ENCODE results near the gene GEMIN4. TPM values are rescaled to one million over a fixed set of nuclear protein-coding genes. Genes with fewer than 3 reads are reported as not detected.

Gene GEMIN4
- total RNA-seq, 1 donor from 2014 or later, result 18.4 TPM

DNA sequence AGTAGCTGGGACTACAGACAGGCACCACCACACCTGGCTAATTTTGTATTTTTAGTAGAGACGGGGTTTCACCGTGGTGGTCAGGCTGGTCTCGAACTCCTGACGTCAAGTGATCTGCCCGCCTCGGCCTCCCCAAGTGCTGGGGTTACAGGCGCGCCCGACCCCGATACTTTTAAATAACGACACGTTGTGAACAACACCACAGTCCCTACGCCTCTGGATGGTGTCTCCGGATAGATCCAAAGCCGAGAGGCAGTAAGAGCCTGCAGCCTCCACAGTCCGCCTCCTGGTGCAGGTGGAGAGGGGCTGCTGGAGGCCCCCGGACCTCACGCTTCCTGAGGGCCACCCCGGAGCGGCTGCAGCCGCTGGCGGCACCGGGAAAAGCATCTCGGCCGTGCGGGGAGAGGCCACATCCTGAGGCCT is 20.4 kb downstream of the GEMIN4 start:
- H3K27me3 ChIP-seq (ENCODE audit: insufficient read depth, low read length), result no peaks in the 10 kb centered on the region
- TF ChIP-seq EZH2 (IDR thresholded peaks at IDR 0.05; ENCODE audit: insufficient read depth, low read length) (no peak), CTCF (IDR thresholded peaks at IDR 0.05; ENCODE audit: insufficient read depth, low read depth, low read length) (no peak)
- Mint-ChIP-seq H3K4me1 (ENCODE audit: low read depth, unreplicated experiment) (peaks cover 7% of the 10 kb centered on the region), H3K9me3 (ENCODE audit: unreplicated experiment) (no peaks in the 10 kb centered on the region), H3K36me3 (ENCODE audit: low read depth, unreplicated experiment) (peaks cover 2% of the 10 kb centered on the region), H3K27ac (ENCODE audit: unreplicated experiment) (no peak overlapping the region), H3K4me3 (ENCODE audit: unreplicated experiment) (peak overlapping the region; percentile 80), H3K27me3 (ENCODE audit: low read depth, unreplicated experiment) (peaks cover 3% of the 10 kb centered on the region)
- peaks cover 18% of the 10 kb centered on the region for H3K4me1 ChIP-seq (ENCODE audit: insufficient read depth, low read length)
- H2AFZ ChIP-seq (ENCODE audit: low read depth, low read length), result peak overlapping the region; percentile 83
- peaks cover 7% of the 10 kb centered on the region for H3K36me3 ChIP-seq (ENCODE audit: insufficient read depth, low read length)
- peaks cover 43% of the 10 kb centered on the region for H4K20me1 ChIP-seq (ENCODE audit: insufficient read depth, low read length)
- peak overlapping the region; percentile 64 for H3K4me3 ChIP-seq (ENCODE audit: insufficient read depth, low read depth, low read length)
- H3K9me3 ChIP-seq (ENCODE audit: insufficient read depth, low read depth, low read length), result no peaks in the 10 kb centered on the region
- DNase-seq (ENCODE audit: low read depth) (no peak), FAIRE-seq (no peak)
- H3K79me2 ChIP-seq (ENCODE audit: insufficient read depth, low read length), result peaks cover 38% of the 10 kb centered on the region
- H3K4me2 ChIP-seq (ENCODE audit: low read length), result peak overlapping the region; percentile 97
- H3K27ac ChIP-seq (ENCODE audit: low read depth, low read length), result peak overlapping the region; percentile 50
- peak overlapping the region; percentile 82 for H3K9ac ChIP-seq (ENCODE audit: low read length)

- no peak overlapping the region for H3K9ac ChIP-seq (ENCODE audit: low read length)
- peaks cover 13% of the 10 kb centered on the region for H3K79me2 ChIP-seq (ENCODE audit: insufficient read depth, low read length)
- TF ChIP-seq CTCF (IDR thresholded peaks at IDR 0.05; ENCODE audit: insufficient read depth, low read depth, low read length), result no peak
- TF ChIP-seq EZH2 (IDR thresholded peaks at IDR 0.05; ENCODE audit: insufficient read depth, low read length), result no peak
- no peaks in the 10 kb centered on the region for H3K9me3 Mint-ChIP-seq (ENCODE audit: unreplicated experiment)
- peaks cover 16% of the 10 kb centered on the region for H4K20me1 ChIP-seq (ENCODE audit: insufficient read depth, low read length)
- H3K27ac Mint-ChIP-seq (ENCODE audit: unreplicated experiment), result no peak overlapping the region
- H3K4me3 Mint-ChIP-seq (ENCODE audit: unreplicated experiment), result no peak overlapping the region
- no peaks in the 10 kb centered on the region for H3K9me3 ChIP-seq (ENCODE audit: insufficient read depth, low read depth, low read length)
- H3K27me3 ChIP-seq (ENCODE audit: insufficient read depth, low read length), result no peaks in the 10 kb centered on the region
- peaks cover 15% of the 10 kb centered on the region for H3K4me1 ChIP-seq (ENCODE audit: insufficient read depth, low read length)
- H3K36me3 Mint-ChIP-seq (ENCODE audit: low read depth, unreplicated experiment), result no peaks in the 10 kb centered on the region
- H3K4me1 Mint-ChIP-seq (ENCODE audit: low read depth, unreplicated experiment), result peaks cover 7% of the 10 kb centered on the region
- no peaks in the 10 kb centered on the region for H3K36me3 ChIP-seq (ENCODE audit: insufficient read depth, low read length)
- H3K27ac ChIP-seq (ENCODE audit: low read depth, low read length), result no peak overlapping the region
- H3K4me2 ChIP-seq (ENCODE audit: low read length), result no peak overlapping the region
- FAIRE-seq (no peak), DNase-seq (ENCODE audit: low read depth) (no peak)
- peaks cover 3% of the 10 kb centered on the region for H3K27me3 Mint-ChIP-seq (ENCODE audit: low read depth, unreplicated experiment)
- no peak overlapping the region for H3K4me3 ChIP-seq (ENCODE audit: insufficient read depth, low read depth, low read length)
- H2AFZ ChIP-seq (ENCODE audit: low read depth, low read length), result no peak overlapping the region
Measured at GRCh38 chr17:728911-729310, 23.2 kb downstream of the GEMIN4 start.

DNA sequence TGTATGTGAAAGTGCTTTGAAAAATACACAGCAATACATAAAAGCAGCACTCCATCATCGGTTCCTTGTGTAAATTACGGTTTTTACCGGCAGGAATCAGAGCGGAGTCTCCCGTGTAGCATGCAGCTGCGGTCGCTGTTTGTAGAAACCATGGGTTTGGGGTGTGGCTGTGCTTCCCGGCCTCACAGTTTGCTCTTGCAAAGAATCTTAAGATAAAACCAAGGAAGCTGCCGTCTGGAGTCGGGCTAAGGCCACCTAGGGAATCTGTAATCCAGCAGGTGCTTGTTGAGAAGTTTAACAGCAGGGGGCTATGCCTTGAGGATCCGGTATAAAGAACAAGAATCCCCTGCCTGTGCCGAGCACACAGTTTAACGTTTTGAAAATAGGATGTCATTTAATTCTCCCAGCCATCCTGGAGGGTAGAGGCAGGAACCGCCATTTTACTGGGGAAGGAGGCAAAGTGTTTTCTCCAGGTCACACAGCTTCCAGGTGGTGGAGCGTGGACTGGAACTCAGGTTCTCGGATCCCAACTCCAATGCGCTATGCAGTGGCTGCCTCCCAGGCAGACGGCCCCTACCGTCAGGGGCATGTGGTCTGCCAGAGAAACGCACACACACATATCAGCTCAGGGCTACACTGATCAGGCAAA is 25.7 kb downstream of the GEMIN4 start:
- H2AFZ ChIP-seq (ENCODE audit: low read depth, low read length), result no peak overlapping the region
- TF ChIP-seq CTCF (IDR thresholded peaks at IDR 0.05; ENCODE audit: insufficient read depth, low read depth, low read length) (no peak), EZH2 (IDR thresholded peaks at IDR 0.05; ENCODE audit: insufficient read depth, low read length) (no peak)
- no peaks in the 10 kb centered on the region for H3K4me1 ChIP-seq (ENCODE audit: insufficient read depth, low read length)
- peaks cover 2% of the 10 kb centered on the region for H3K4me1 Mint-ChIP-seq (ENCODE audit: low read depth, unreplicated experiment)
- DNase-seq (ENCODE audit: low read depth), result no peak
- no peaks in the 10 kb centered on the region for H3K36me3 ChIP-seq (ENCODE audit: insufficient read depth, low read length)
- H3K27me3 Mint-ChIP-seq (ENCODE audit: low read depth, unreplicated experiment), result peaks cover 4% of the 10 kb centered on the region
- H4K20me1 ChIP-seq (ENCODE audit: insufficient read depth, low read length), result peaks cover 7% of the 10 kb centered on the region
- H3K4me3 ChIP-seq (ENCODE audit: insufficient read depth, low read depth, low read length), result no peak overlapping the region
- H3K27ac ChIP-seq (ENCODE audit: low read depth, low read length), result no peak overlapping the region
- H3K9me3 Mint-ChIP-seq (ENCODE audit: unreplicated experiment), result no peaks in the 10 kb centered on the region
- H3K27ac Mint-ChIP-seq (ENCODE audit: unreplicated experiment), result no peak overlapping the region
- H3K27me3 ChIP-seq (ENCODE audit: insufficient read depth, low read length), result no peaks in the 10 kb centered on the region
- no peaks in the 10 kb centered on the region for H3K9me3 ChIP-seq (ENCODE audit: insufficient read depth, low read depth, low read length)
- H3K9ac ChIP-seq (ENCODE audit: low read length), result no peak overlapping the region
- H3K4me2 ChIP-seq (ENCODE audit: low read length), result no peak overlapping the region
- no peaks in the 10 kb centered on the region for H3K79me2 ChIP-seq (ENCODE audit: insufficient read depth, low read length)
- FAIRE-seq, result no peak
- H3K36me3 Mint-ChIP-seq (ENCODE audit: low read depth, unreplicated experiment), result no peaks in the 10 kb centered on the region
- no peak overlapping the region for H3K4me3 Mint-ChIP-seq (ENCODE audit: unreplicated experiment)

All from astrocyte (in vitro differentiated cells and primary cell).